HepG2 (cell line): ENCODE measurements around the gene SLC38A2. TPM values are rescaled to one million over a fixed set of nuclear protein-coding genes. Genes with fewer than 3 reads are reported as not detected.

Experiments
- ATAC-seq: fragments of 200-7000 bp; cut with Tn5 transposase; 3 replicates; pipeline ENCODE4 v1.9.1; 2020; ENCODE audit warnings: mild to moderate bottlenecking, moderate library complexity
- BruUV-seq: library from RNA; stranded (reverse); fragments of 400-500 nt; replicated peaks from 2 replicates; lab custom pipeline; 2021; lab: Mats Ljungman, UMichigan
- CTCF ChIA-PET: fragments of 300-600 bp; formaldehyde crosslinking; extraction: SDS; loops from one replicate; lab custom pipeline; 2021; ENCODE audit warnings: low total read pairs, inconsistent platforms, low intra/inter-chr PET ratio; lab: Yijun Ruan, JAX
- POLR2A ChIA-PET: fragments of 350-600 bp; sonication (Branson Sonifier 250); formaldehyde crosslinking; loops from one replicate; lab custom pipeline; 2020; ENCODE audit warnings: antibody characterized with exemption, inconsistent platforms; lab: Yijun Ruan, JAX
- DNase-seq: peaks from one replicate; pipeline ENCODE4 v3.0.0-alpha.2; 2015; ENCODE audit warnings: low spot score
- FAIRE-seq: peaks from 3 replicates; lab custom pipeline; 2011; peaks lifted over from hg19 to GRCh38; lab: Jason Lieb, UNC
- H2AFZ ChIP-seq: one replicate; pipeline ENCODE4 v1.6.1; 2011; ENCODE audit warnings: low read length, inconsistent platforms
- H3K27ac ChIP-seq: fragments of 300-600 bp; 3 replicates; pipeline ENCODE4 v1.8.0; 2011; ENCODE audit warnings: mixed run types, mild to moderate bottlenecking, mixed read lengths, low read length, inconsistent platforms; ENCODE audit not compliant: insufficient read depth; ENCODE audit errors: extremely low read length
- H3K27me3 ChIP-seq, 2 experiments: fragments of 200-600 bp in 1 of 2; 2 replicates in 1 of 2; 3 replicates in 1 of 2; pipeline versions ENCODE4 v1.6.0 to v1.8.0; 2011; ENCODE audit warnings: low read length in 2 of 2, mild to moderate bottlenecking in 2 of 2, moderate library complexity in 2 of 2, inconsistent platforms in 1 of 2; ENCODE audit not compliant: insufficient read depth in 2 of 2, control insufficient read depth in 1 of 2
- H3K36me3 ChIP-seq, 2 experiments: fragments of 200-600 bp in 1 of 2; replicated peaks in 1 of 2; 2 replicates in 1 of 2; 3 replicates in 1 of 2; pipeline versions ENCODE4 v1.5.1 to v1.8.0; 2011; ENCODE audit warnings: low read length in 2 of 2, inconsistent platforms in 1 of 2; ENCODE audit not compliant: insufficient read depth in 2 of 2, control insufficient read depth in 1 of 2
- H3K4me1 ChIP-seq: 2 replicates; pipeline ENCODE4 v1.5.1; 2012; ENCODE audit warnings: low read length, inconsistent platforms; ENCODE audit not compliant: insufficient read depth
- H3K4me2 ChIP-seq: 2 replicates; pipeline ENCODE4 v1.6.0; 2011; ENCODE audit warnings: low read depth, low read length, inconsistent platforms
- H3K4me3 ChIP-seq, 3 experiments: fragments of 200-600 bp in 1 of 3; sonication (generic), shearing (Covaris generic) in 1 of 3; replicated peaks in 1 of 3; 2 replicates each; pipeline ENCODE4 v1.5.1; 2011 to 2016; ENCODE audit warnings: low read length in 3 of 3, inconsistent platforms in 2 of 3, low read depth in 2 of 3, mild to moderate bottlenecking in 2 of 3, control low read depth in 1 of 3, mixed read lengths in 1 of 3; ENCODE audit not compliant: insufficient read depth in 1 of 3
- H3K79me2 ChIP-seq: one replicate; pipeline ENCODE4 v1.6.1; 2011; ENCODE audit warnings: low read length, inconsistent platforms; ENCODE audit not compliant: insufficient read depth
- H3K9ac ChIP-seq: 2 replicates; pipeline ENCODE4 v1.6.0; 2011; ENCODE audit warnings: mild to moderate bottlenecking, low read depth, low read length, inconsistent platforms; ENCODE audit not compliant: insufficient read depth
- H3K9me3 ChIP-seq: 2 replicates; pipeline ENCODE4 v1.5.1; 2012; ENCODE audit warnings: mild to moderate bottlenecking, low read length
- H4K20me1 ChIP-seq: 2 replicates; pipeline ENCODE4 v1.6.0; 2011; ENCODE audit warnings: inconsistent platforms, mild to moderate bottlenecking, low read length, moderate library complexity; ENCODE audit not compliant: insufficient read depth
- HOXA5 ChIP-seq: sonication (generic); formaldehyde crosslinking; IDR thresholded peaks from 2 replicates; pipeline ENCODE4 v1.4.0; 2020; ENCODE audit warnings: missing genetic modification reagents
- KLF12 ChIP-seq: sonication (generic); formaldehyde crosslinking; IDR thresholded peaks from 2 replicates; pipeline ENCODE4 v1.4.0; 2020; ENCODE audit warnings: missing genetic modification reagents, borderline replicate concordance
- MBD4 ChIP-seq: IDR thresholded peaks from 2 replicates; pipeline ENCODE4 v1.6.1; 2012; ENCODE audit warnings: low read length, inconsistent platforms, borderline replicate concordance
- PAF1 ChIP-seq: IDR thresholded peaks from 2 replicates; pipeline ENCODE4 v1.6.1; 2016; ENCODE audit warnings: missing genetic modification reagents, missing compliant biosample characterization
- POLR2A ChIP-seq, 2 experiments: IDR thresholded peaks; 2 replicates each; pipeline ENCODE4 v1.6.1; 2011; ENCODE audit warnings: low read depth in 2 of 2, low read length in 2 of 2, mild to moderate bottlenecking in 1 of 2, moderate library complexity in 1 of 2; ENCODE audit not compliant: insufficient read depth in 1 of 2
- POLR2G ChIP-seq: fragments of 200-400 bp; formaldehyde crosslinking; IDR thresholded peaks from 2 replicates; pipeline ENCODE4 v1.6.1; 2018; ENCODE audit warnings: mild to moderate bottlenecking, low read depth, low read length, moderate library complexity
- RBFOX2 ChIP-seq: fragments of 200-400 bp; formaldehyde crosslinking; IDR thresholded peaks from 2 replicates; pipeline ENCODE4 v1.6.1; 2017; ENCODE audit warnings: low read depth, mild to moderate bottlenecking, low read length
- REXO4 ChIP-seq: sonication (generic); formaldehyde crosslinking; IDR thresholded peaks from 2 replicates; pipeline ENCODE4 v1.8.0; 2022; ENCODE audit warnings: missing genetic modification reagents, mild to moderate bottlenecking, borderline replicate concordance
- SP140L ChIP-seq: sonication (generic); formaldehyde crosslinking; IDR thresholded peaks from 2 replicates; pipeline ENCODE4 v1.4.0; 2020; ENCODE audit warnings: missing genetic modification reagents, borderline replicate concordance
- SRSF4 ChIP-seq: fragments of 200-400 bp; formaldehyde crosslinking; IDR thresholded peaks from one replicate; pipeline ENCODE4 v1.6.1; 2018; ENCODE audit warnings: mild to moderate bottlenecking, low read depth, low read length, moderate library complexity; ENCODE audit not compliant: poor library complexity, severe bottlenecking
- SSRP1 ChIP-seq: IDR thresholded peaks from 2 replicates; pipeline ENCODE4 v1.6.1; 2016; ENCODE audit warnings: control low read depth
- ZNF407 ChIP-seq: sonication (generic); formaldehyde crosslinking; IDR thresholded peaks from one replicate; pipeline ENCODE4 v1.5.1; 2020; ENCODE audit warnings: mild to moderate bottlenecking, missing genetic modification reagents; ENCODE audit errors: not compliant biosample characterization
- WGBS: methylation state at CpG from one replicate; pipeline ENCODE4 v1.1.6; 2017; ENCODE audit warnings: low lambda C conversion rate; 5-methylcytosine and 5-hydroxymethylcytosine counted together
- in situ Hi-C: cut with HindIII; loops from 2 replicates; pipeline ENCODE4 v1.10.0; 2017; ENCODE audit warnings: low pct_unique_long_range_greater_than_20kb; ENCODE audit not compliant: extremely low pct_ligation_motif_present
- intact Hi-C: fragments of 100-400 bp; cut with micrococcal nuclease; formaldehyde crosslinking; loops from one replicate; pipeline ENCODE4 v1.10.0; 2022; ENCODE audit not compliant: unreplicated experiment
- polyA plus RNA-seq, 8 experiments: library from polyadenylated mRNA; depleted of rRNA in 3 of 8; stranded (reverse) in 7 of 8; unstranded in 1 of 8; fragments of >200 nt; fragmentation: Illumina TruSeq in 4 of 8; extraction: Trizol in 4 of 8; gene quantifications; 2 replicates each; pipeline versions ENCODE4 v1.2.1 to v1.2.3, GENCODE V29; 2011 to 2016; ENCODE audit warnings: low read depth in 4 of 8, missing spikeins in 1 of 8, mixed read lengths in 1 of 8; ENCODE audit not compliant: insufficient read depth in 1 of 8
- total RNA-seq, 5 experiments: library from RNA; depleted of rRNA; stranded (reverse); fragments of >200 nt; fragmentation: Illumina TruSeq; extraction: Trizol; gene quantifications; 2 replicates each; pipeline ENCODE4 v1.2.3, GENCODE V29; 2016; ENCODE audit warnings: low read depth in 1 of 5
- TF ChIP-seq, protein P1 (sequence below): sonication (generic); formaldehyde crosslinking; IDR thresholded peaks from 2 replicates; pipeline ENCODE4 v1.4.0; 2020; ENCODE audit warnings: mild to moderate bottlenecking, missing genetic modification reagents

SLC38A2 gene
- total and polyA plus RNA-seq, 2 of the 13 experiments (the other 11 are each of a cell fraction or from before 2014, with no cell fraction given) = 368 to 880 TPM

GRCh38 chr12:46360908-46361666, 11.5 kb downstream of the SLC38A2 start:
- no peak overlapping the region for H3K9ac ChIP-seq
- H3K9me3 ChIP-seq = no peaks in the 10 kb centered on the region
- no peak overlapping the region for H2AFZ ChIP-seq
- no peak overlapping the region for H3K4me3 ChIP-seq
- in situ Hi-C loops = no loop called here
- peaks cover 14 to 53% of the 10 kb centered on the region in 2 experiments for H3K36me3 ChIP-seq
- intact Hi-C loops = loop anchor here (10.0 kb wide), 1 partner anchor 366 kb away; the partner anchor contains the start of gene SCAF11
- no TSS peak for BruUV-seq
- H3K4me1 ChIP-seq = peaks cover 33% of the 10 kb centered on the region
- H4K20me1 ChIP-seq = peaks cover 84% of the 10 kb centered on the region
- 91% methylated on average over 2 of the region's 2 CpGs for WGBS
- no peaks in the 10 kb centered on the region for H3K27me3 ChIP-seq
- peak overlapping the region; percentile 2 for H3K27ac ChIP-seq
- CTCF ChIA-PET = no interaction called here
- POLR2A ChIA-PET = no interaction called here
- peaks cover 2% of the 10 kb centered on the region for H3K79me2 ChIP-seq
- H3K4me2 ChIP-seq = no peak overlapping the region
- no peak for DNase-seq
- ATAC-seq = no peak
- FAIRE-seq = no peak
- TF ChIP-seq KLF12 (CRISPR knock-in tag) (no peak), MBD4 (peak; percentile 11; the same call in 1 of the 2 replicates), POLR2A (IDR thresholded peaks at IDR 0.05; ENCODE audit: insufficient read depth in 1 of 2, low read depth in 2 of 2, low read length in 2 of 2) (peak; percentile 58 to 71; a peak in 3 of 4 replicates), SRSF4 (peak; percentile 59), ZNF407 (CRISPR knock-in tag) (no peak), PAF1 (CRISPR knock-in tag) (peak; percentile 90), SP140L (CRISPR knock-in tag) (no peak), RBFOX2 (peak; percentile 87), REXO4 (no peak), SSRP1 (CRISPR knock-in tag) (peak; percentile 98), POLR2G (peak; percentile 84), HOXA5 (CRISPR knock-in tag) (peak; percentile 36; the same call in 1 of the 2 replicates)
- TF ChIP-seq, protein P1, sequence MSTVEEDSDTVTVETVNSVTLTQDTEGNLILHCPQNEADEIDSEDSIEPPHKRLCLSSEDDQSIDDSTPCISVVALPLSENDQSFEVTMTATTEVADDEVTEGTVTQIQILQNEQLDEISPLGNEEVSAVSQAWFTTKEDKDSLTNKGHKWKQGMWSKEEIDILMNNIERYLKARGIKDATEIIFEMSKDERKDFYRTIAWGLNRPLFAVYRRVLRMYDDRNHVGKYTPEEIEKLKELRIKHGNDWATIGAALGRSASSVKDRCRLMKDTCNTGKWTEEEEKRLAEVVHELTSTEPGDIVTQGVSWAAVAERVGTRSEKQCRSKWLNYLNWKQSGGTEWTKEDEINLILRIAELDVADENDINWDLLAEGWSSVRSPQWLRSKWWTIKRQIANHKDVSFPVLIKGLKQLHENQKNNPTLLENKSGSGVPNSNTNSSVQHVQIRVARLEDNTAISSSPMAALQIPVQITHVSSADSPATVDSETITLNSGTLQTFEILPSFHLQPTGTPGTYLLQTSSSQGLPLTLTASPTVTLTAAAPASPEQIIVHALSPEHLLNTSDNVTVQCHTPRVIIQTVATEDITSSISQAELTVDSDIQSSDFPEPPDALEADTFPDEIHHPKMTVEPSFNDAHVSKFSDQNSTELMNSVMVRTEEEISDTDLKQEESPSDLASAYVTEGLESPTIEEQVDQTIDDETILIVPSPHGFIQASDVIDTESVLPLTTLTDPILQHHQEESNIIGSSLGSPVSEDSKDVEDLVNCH (CRISPR knock-in tag) = no peak
